Measurements from ENCODE around the gene KIF21A.

The KIF21A gene

DNA sequence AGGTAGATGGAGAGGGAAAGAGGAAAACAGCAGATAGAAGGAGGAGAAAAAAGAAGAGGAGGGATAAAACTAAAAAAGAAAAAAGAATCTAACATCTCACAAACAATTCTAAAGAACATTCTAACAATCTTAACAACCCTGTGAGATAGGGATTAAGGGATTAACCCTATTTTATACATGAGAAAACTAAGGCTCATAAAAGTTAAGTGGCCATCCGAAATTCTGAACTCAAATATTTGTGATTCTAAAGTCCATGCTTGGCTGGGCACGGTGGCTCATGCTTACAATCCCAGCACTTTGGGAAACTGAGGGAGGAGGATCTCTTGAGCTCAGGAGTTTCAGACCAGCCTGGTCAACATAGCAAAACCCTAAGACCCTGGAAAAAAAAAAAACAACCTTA lies 13.1 kb downstream of the KIF21A start:
- Histone ChIP-seq H3K79me2 (ENCODE audit: insufficient read depth, low read depth) (peaks cover 89% of the 10 kb centered on the region), H3K9ac (no peak overlapping the region), H3K4me3 (IDR thresholded peaks at IDR 0.05; ENCODE audit: insufficient read depth, low read depth, low read length) (no peak overlapping the region), H2AFZ (ENCODE audit: low read depth) (no peak overlapping the region), H3K36me3 (ENCODE audit: insufficient read depth) (no peaks in the 10 kb centered on the region), H3K4me2 (no peak overlapping the region), H4K20me1 (ENCODE audit: insufficient read depth) (peaks cover 5% of the 10 kb centered on the region; the same call in 1 of the 2 replicates), H3K27me3 (ENCODE audit: insufficient read depth, low read depth) (no peaks in the 10 kb centered on the region), H3K27ac (no peak overlapping the region), H3K4me1 (ENCODE audit: low read depth, poor library complexity, severe bottlenecking) (peaks cover 23% of the 10 kb centered on the region)
- TF ChIP-seq, protein P1, sequence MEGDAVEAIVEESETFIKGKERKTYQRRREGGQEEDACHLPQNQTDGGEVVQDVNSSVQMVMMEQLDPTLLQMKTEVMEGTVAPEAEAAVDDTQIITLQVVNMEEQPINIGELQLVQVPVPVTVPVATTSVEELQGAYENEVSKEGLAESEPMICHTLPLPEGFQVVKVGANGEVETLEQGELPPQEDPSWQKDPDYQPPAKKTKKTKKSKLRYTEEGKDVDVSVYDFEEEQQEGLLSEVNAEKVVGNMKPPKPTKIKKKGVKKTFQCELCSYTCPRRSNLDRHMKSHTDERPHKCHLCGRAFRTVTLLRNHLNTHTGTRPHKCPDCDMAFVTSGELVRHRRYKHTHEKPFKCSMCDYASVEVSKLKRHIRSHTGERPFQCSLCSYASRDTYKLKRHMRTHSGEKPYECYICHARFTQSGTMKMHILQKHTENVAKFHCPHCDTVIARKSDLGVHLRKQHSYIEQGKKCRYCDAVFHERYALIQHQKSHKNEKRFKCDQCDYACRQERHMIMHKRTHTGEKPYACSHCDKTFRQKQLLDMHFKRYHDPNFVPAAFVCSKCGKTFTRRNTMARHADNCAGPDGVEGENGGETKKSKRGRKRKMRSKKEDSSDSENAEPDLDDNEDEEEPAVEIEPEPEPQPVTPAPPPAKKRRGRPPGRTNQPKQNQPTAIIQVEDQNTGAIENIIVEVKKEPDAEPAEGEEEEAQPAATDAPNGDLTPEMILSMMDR (conservative IDR thresholded peaks at IDR 0.05; ENCODE audit: low read depth, low read length): no peak

DNA sequence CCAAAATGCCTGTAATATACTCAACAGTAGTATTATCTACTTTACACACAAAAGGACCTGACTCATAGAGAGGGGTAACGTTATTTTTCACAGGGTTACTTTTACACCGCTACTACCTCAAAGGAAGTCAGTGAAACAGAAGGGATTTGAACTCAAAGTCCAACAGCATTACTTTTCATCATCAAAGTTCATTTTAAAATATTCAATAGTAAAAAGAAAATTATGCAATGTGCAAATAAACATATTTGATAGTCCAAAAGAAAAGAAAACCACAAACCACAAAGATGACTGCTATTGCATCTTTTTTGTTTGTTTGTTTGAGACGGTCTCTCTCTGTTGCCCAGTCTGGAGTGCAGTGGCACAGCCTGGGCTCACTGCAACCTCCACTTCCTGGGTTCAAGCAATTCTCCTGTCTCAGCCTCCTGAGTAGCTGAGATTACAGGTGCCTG lies 15.5 kb downstream of the KIF21A start:
- Histone ChIP-seq H3K4me3 (IDR thresholded peaks at IDR 0.05; ENCODE audit: insufficient read depth, low read depth, low read length) (no peak overlapping the region), H3K9ac (no peak overlapping the region), H3K36me3 (ENCODE audit: insufficient read depth) (no peaks in the 10 kb centered on the region), H2AFZ (ENCODE audit: low read depth) (no peak overlapping the region), H3K4me1 (ENCODE audit: low read depth, poor library complexity, severe bottlenecking) (peaks cover 23% of the 10 kb centered on the region), H3K27me3 (ENCODE audit: insufficient read depth, low read depth) (no peaks in the 10 kb centered on the region), H3K79me2 (ENCODE audit: insufficient read depth, low read depth) (peaks cover 89% of the 10 kb centered on the region), H3K4me2 (no peak overlapping the region), H4K20me1 (ENCODE audit: insufficient read depth) (no peaks in the 10 kb centered on the region), H3K27ac (no peak overlapping the region)
- TF ChIP-seq, protein P1 (conservative IDR thresholded peaks at IDR 0.05; ENCODE audit: low read depth, low read length): no peak

DNA sequence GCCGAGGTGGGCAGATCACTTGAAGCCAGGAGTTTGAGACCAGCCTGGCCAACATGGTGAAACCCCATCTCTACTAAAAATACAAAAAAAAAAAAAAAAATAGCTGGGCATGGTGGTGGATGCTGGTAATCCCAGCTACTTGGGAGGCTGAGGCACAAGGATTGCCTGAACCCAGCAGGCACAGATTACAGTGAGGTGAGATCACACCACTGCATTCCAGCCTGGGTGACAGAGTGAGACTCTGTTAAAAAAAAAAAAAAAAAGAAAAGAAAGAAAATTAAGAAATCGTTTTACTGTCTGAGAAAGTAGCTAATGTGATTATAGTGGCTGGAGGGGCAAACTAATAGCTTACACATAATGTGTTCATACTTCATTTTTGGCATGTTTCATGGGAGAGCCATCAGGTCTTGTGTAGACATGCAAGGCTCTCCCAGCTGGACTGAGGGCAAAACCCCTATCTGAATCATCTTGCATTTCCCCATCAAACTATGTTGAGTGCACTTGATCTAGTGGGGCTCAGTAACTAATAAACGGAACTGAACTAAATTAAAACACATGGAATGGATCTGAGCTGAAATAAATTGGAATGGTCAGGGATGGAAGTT lies 16.2 kb downstream of the KIF21A start:
- H3K36me3 ChIP-seq (ENCODE audit: insufficient read depth): no peaks in the 10 kb centered on the region
- peaks cover 89% of the 10 kb centered on the region for H3K79me2 ChIP-seq (ENCODE audit: insufficient read depth, low read depth)
- H3K27me3 ChIP-seq (ENCODE audit: insufficient read depth, low read depth): no peaks in the 10 kb centered on the region
- H3K4me2 ChIP-seq: no peak overlapping the region
- peaks cover 23% of the 10 kb centered on the region for H3K4me1 ChIP-seq (ENCODE audit: low read depth, poor library complexity, severe bottlenecking)
- no peak overlapping the region for H3K9ac ChIP-seq
- no peak overlapping the region for H2AFZ ChIP-seq (ENCODE audit: low read depth)
- H4K20me1 ChIP-seq (ENCODE audit: insufficient read depth): no peaks in the 10 kb centered on the region
- no peak overlapping the region for H3K27ac ChIP-seq
- no peak overlapping the region for H3K4me3 ChIP-seq (IDR thresholded peaks at IDR 0.05; ENCODE audit: insufficient read depth, low read depth, low read length)
- TF ChIP-seq, protein P1 (conservative IDR thresholded peaks at IDR 0.05; ENCODE audit: low read depth, low read length): no peak

DNA sequence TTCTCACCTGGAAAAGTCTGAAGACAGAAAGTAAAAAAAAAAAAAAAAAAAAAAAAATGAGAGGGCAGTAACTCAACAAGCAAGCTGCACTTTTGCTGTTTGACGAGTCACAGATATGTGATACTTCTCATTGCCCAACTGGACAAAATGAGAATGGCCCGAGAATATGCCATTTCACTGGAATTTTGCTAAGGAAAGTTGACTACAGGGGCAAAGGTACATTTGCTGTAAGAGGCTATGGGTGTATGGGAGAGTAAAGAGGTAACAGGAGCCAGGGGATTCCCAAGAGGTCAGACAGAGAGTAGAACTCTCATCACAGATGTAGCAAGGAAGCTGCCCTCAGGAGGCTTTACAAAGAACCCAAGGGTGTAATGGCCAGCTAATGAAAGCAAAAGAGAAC lies 22.9 kb downstream of the KIF21A start:
- TF ChIP-seq, protein P1 (conservative IDR thresholded peaks at IDR 0.05; ENCODE audit: low read depth, low read length): no peak
- H2AFZ ChIP-seq (ENCODE audit: low read depth): no peak overlapping the region
- no peak overlapping the region for H3K27ac ChIP-seq
- H3K4me3 ChIP-seq (IDR thresholded peaks at IDR 0.05; ENCODE audit: insufficient read depth, low read depth, low read length): no peak overlapping the region
- no peaks in the 10 kb centered on the region; the same call in 1 of the 2 replicates for H4K20me1 ChIP-seq (ENCODE audit: insufficient read depth)
- H3K36me3 ChIP-seq (ENCODE audit: insufficient read depth): peaks cover 3% of the 10 kb centered on the region; the same call in 1 of the 2 replicates
- H3K79me2 ChIP-seq (ENCODE audit: insufficient read depth, low read depth): peaks cover 55% of the 10 kb centered on the region; the same call in 1 of the 2 replicates
- H3K4me1 ChIP-seq (ENCODE audit: low read depth, poor library complexity, severe bottlenecking): peaks cover 17% of the 10 kb centered on the region
- no peak overlapping the region for H3K9ac ChIP-seq
- no peak overlapping the region for H3K4me2 ChIP-seq
- H3K27me3 ChIP-seq (ENCODE audit: insufficient read depth, low read depth): no peaks in the 10 kb centered on the region

Data from KMS-11 (cell line).